Fibroblast of the aortic adventitia (primary cell): ENCODE results near the gene FAM98A. TPM values are rescaled to one million over a fixed set of nuclear protein-coding genes. Genes with fewer than 3 reads are reported as not detected.

Source experiments
- DNase-seq: peaks from one replicate; pipeline ENCODE4 v3.0.0-alpha.2; 2010; ENCODE audit warnings: low read depth
- H3K4me3 ChIP-seq: 2 replicates; pipeline ENCODE4 v1.5.1; 2011; ENCODE audit warnings: low read depth, mild to moderate bottlenecking, control low read depth, low read length, moderate library complexity
- total RNA-seq: library from RNA; depleted of rRNA; stranded (reverse); fragments of >200 nt; gene quantifications from 2 replicates; pipeline ENCODE4 v1.2.3, GENCODE V29; 2012; ENCODE audit warnings: low replicate concordance
- TF ChIP-seq, protein P1 (sequence below): IDR thresholded peaks from 2 replicates; pipeline ENCODE4 v1.5.1; 2011; ENCODE audit warnings: mild to moderate bottlenecking, low read length, control low read depth, inconsistent platforms; ENCODE audit not compliant: insufficient read depth

FAM98A gene
- total RNA-seq, 1 donor = 58.7 TPM

DNA sequence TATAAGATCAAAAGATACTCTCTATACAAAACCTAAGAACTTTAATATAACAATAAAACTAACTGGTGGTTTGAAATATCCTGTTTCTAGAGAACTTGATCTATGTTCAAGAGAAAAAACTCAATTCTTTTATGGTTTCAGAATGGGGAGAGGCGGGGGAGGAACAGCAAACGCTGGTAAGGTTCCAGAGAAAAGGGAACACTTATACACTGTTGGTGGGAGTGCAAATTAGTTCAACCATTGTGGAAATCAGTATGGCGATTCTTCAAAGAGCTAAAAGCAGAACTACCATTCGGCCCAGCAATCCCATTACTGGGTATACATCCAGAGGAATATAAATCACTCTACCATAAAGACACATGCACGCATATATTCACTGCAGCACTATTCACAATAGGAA, 17.2 kb downstream of the FAM98A start:
- TF ChIP-seq, protein P1, sequence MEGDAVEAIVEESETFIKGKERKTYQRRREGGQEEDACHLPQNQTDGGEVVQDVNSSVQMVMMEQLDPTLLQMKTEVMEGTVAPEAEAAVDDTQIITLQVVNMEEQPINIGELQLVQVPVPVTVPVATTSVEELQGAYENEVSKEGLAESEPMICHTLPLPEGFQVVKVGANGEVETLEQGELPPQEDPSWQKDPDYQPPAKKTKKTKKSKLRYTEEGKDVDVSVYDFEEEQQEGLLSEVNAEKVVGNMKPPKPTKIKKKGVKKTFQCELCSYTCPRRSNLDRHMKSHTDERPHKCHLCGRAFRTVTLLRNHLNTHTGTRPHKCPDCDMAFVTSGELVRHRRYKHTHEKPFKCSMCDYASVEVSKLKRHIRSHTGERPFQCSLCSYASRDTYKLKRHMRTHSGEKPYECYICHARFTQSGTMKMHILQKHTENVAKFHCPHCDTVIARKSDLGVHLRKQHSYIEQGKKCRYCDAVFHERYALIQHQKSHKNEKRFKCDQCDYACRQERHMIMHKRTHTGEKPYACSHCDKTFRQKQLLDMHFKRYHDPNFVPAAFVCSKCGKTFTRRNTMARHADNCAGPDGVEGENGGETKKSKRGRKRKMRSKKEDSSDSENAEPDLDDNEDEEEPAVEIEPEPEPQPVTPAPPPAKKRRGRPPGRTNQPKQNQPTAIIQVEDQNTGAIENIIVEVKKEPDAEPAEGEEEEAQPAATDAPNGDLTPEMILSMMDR = no peak
- DNase-seq = no peak
- H3K4me3 ChIP-seq = no peak overlapping the region

GRCh38 chr2:33579227-33579626, 19.9 kb downstream of the FAM98A start:
- H3K4me3 ChIP-seq = no peak overlapping the region
- DNase-seq = no peak
- TF ChIP-seq, protein P1 = no peak

DNA sequence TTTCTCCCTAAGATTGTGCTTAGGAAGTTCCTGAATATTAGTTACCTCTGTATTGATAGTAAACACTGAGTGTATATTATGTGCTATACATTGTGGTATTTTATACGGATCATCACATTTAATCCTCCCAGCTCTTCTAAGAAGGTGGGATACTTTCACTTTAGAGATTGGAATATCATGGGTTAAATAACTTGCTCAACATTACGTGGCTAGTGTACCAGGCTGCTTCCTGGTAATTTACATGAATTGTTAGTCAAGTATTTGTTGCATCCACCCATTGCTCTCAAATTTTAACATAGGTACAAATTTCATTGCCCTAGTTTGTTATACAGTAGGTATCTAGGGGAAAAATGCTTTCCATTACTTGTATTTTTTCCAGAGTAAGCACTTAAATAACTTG, 21.4 kb downstream of the FAM98A start:
- no peak overlapping the region for H3K4me3 ChIP-seq
- DNase-seq = peak; percentile 28
- TF ChIP-seq, protein P1 = no peak

GRCh38 chr2:33577084-33577483, 22.0 kb downstream of the FAM98A start:
- TF ChIP-seq, protein P1 = no peak
- H3K4me3 ChIP-seq = no peak overlapping the region
- DNase-seq = no peak

DNA sequence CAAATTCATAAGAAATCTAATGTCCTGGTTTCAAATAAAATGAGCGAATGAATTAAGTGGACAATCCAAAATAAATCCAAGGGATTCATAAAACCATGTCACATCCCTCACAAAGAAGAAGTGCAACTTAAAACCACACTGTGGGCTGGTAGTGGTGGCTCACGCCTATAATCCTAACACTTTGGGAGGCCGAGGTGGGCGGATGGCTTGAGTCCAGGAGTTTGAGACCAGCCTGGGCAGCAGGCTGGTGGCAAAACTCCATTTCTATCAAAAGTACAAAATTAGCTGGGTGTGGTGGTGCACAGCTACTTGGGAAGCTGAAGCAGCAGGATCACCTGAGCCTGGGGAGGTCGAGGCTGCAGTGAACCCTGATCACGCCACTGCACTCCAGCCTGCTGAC, 25.4 kb downstream of the FAM98A start:
- DNase-seq = no peak
- H3K4me3 ChIP-seq = no peak overlapping the region
- TF ChIP-seq, protein P1 = no peak

DNA sequence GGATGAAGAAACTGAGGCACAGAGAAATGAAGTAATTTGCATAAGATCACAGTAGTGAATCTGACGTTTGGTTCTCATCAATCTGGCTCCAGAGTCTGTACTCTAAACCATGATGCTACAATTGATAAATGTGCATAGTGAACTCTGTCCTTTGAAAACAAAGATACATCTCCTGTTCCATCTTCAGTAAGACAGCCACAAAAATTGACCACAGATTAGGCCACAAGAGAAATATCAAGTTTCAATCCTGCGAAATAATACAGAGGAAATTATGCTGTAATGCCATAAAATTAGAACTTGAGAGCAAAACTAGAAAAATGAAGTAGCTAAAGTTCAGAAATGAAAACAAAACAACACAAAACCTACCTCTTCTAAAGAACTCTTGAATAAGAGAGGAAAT, 28.4 kb downstream of the FAM98A start:
- no peak for DNase-seq
- TF ChIP-seq, protein P1 = no peak
- H3K4me3 ChIP-seq = no peak overlapping the region

DNA sequence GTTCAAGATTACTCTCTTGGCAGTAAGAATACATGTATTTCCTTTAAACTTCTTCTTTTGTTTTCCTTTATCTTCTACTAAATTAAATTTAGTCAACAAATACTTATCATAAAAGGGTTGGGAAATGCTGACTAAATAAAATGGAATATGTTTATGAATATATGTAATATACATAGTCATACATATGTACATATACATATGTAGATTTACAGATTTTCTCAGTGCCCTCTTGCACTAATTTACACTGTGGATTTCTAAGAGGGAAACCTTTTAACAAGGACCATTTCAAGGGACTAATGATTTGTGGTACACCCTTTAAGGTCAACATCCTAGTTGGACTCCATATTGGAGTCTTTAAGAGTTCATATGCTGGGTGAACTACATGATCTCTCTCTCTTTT, 37.2 kb downstream of the FAM98A start:
- TF ChIP-seq, protein P1 = no peak
- H3K4me3 ChIP-seq = no peak overlapping the region
- DNase-seq = no peak
